Vagina (tissue), 2 donors: ENCODE results near the gene MAP2K3.
"Not testable (repeated sequence)": the region's sequence is repeated elsewhere in the genome, so short reads cannot be mapped to it uniquely, and the experiment has no call there.

Experiments used
- POLR2A ChIP-seq, 2 donors: fragments of 450-650 bp; IDR thresholded peaks; one replicate each; pipeline ENCODE4 v1.6.1; 2017; ENCODE audit warnings: antibody characterized with exemption in 2 of 2, mild to moderate bottlenecking in 2 of 2, moderate library complexity in 2 of 2
- POLR2AphosphoS5 ChIP-seq, 2 donors: sonication (generic); formaldehyde crosslinking; IDR thresholded peaks; one replicate each; pipeline ENCODE4 v1.9.0; 2017; ENCODE audit warnings: antibody characterized with exemption in 2 of 2, mild to moderate bottlenecking in 2 of 2, low read depth in 1 of 2; ENCODE audit not compliant: insufficient read depth in 1 of 2
- TF ChIP-seq, protein P1 (sequence below), 3 experiments: fragments of 450-650 bp in 2 of 3; fragments of 200-600 bp in 1 of 3; sonication (generic) in 1 of 3; IDR thresholded peaks; one replicate each; pipeline ENCODE4 v1.5.1; 2017 to 2019; ENCODE audit warnings: antibody characterized with exemption in 3 of 3, mild to moderate bottlenecking in 2 of 3, moderate library complexity in 2 of 3

DNA sequence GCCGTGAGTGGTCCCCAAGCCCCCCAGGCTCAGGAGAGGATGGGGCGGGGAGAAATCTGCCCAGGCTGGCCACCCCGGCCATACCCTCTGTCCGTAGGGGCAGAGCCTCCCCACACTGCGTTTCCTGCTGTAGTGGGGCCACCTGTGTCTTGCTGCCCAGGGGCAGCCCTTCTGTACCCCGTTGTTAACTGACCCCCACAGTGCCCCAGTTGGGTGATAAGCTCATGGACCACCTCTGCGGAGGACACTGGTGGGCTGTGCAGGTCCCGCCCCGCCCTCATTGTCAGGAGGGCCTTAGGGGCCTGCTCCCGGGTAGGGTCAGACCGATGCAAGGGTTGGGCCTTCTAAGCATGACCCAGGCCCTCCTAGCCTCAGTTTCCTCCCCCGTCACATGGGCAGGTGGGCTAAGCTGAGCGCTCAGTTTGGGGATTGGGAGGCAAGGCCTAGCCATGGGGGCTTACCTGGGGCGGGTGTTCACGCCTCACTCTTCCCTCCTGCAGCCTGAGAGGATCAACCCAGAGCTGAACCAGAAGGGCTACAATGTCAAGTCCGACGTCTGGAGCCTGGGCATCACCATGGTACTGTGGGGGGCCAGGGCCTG lies 20.1 kb downstream of the MAP2K3 start:
- not testable (repeated sequence) for TF ChIP-seq POLR2A (IDR thresholded peaks at IDR 0.05); POLR2AphosphoS5 (IDR thresholded peaks at IDR 0.05; ENCODE audit: insufficient read depth in 1 of 2, low read depth in 1 of 2)
- TF ChIP-seq, protein P1, sequence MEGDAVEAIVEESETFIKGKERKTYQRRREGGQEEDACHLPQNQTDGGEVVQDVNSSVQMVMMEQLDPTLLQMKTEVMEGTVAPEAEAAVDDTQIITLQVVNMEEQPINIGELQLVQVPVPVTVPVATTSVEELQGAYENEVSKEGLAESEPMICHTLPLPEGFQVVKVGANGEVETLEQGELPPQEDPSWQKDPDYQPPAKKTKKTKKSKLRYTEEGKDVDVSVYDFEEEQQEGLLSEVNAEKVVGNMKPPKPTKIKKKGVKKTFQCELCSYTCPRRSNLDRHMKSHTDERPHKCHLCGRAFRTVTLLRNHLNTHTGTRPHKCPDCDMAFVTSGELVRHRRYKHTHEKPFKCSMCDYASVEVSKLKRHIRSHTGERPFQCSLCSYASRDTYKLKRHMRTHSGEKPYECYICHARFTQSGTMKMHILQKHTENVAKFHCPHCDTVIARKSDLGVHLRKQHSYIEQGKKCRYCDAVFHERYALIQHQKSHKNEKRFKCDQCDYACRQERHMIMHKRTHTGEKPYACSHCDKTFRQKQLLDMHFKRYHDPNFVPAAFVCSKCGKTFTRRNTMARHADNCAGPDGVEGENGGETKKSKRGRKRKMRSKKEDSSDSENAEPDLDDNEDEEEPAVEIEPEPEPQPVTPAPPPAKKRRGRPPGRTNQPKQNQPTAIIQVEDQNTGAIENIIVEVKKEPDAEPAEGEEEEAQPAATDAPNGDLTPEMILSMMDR (IDR thresholded peaks at IDR 0.05), result not testable (repeated sequence)
